HG03460 (cell line): Measurements from ENCODE around the gene CCDC97.
A peak's percentile ranks its signal among the peaks of the same experiment; 100 is the strongest.
"Not testable (repeated sequence)": the region's sequence is repeated elsewhere in the genome, so short reads cannot be mapped to it uniquely, and the experiment has no call there.

Experiments used
- ATAC-seq: cut with Tn5 transposase; IDR thresholded peaks from one replicate; pipeline ENCODE4 v1.9.1; 2021; ENCODE audit not compliant: unreplicated experiment

Gene CCDC97

GRCh38 chr19:41310033-41310831 lies at the start of gene CCDC97:
Gene CCDC97, plus strand, starts transcription at chr19:41310172. Its CDS starts 139 bp downstream, at chr19:41310311.
- ATAC-seq, result peak; percentile 57

- ATAC-seq, result no peak
Measured at GRCh38 chr19:41261474-41262190, 48.3 kb upstream of the CCDC97 start.

- peak; percentile 11 for ATAC-seq
Measured at GRCh38 chr19:41263042-41263849, 46.7 kb upstream of the CCDC97 start.

DNA sequence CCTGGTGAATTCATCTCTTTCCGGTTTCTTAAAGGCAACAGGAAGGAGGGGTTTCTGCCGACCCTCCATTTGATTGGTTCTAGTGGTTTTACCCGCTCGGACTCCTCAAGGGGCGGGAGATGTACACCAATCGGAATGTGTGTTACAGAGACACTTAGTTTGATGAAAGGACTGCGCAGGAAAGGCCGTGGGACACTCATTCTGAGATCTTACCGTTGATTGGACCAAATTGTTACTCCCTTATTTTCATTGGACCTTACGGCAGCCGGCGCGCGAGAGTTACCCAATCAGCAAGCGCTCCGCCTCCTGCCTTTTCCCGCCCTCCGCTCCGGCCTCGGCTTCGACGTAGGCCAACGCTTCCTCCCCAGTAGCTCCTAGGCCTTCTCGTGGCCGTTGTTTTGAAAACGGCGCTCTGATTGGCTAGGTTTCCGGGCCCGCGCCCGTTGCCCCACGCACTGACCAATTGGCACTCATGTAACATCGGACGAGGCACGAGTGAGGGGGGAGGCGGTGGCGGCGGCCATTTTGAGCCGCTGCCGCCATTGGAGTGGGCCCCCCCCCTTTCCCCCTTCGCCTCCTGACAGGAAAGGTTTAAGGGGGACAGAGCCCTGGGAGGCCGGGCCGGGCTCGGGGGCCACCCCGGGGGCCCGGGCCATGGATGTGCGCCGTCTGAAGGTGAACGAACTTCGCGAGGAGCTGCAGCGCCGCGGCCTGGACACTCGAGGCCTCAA lies 46.0 kb upstream of the CCDC97 start, which contains the start of gene HNRNPUL1:
HNRNPUL1 (plus strand) TSS at position 523 of the 731 bp plus-strand sequence; CDS start at position 655, 132 bp downstream.
- peak; percentile 67 for ATAC-seq

- no peak for ATAC-seq
Measured at GRCh38 chr19:41264581-41265394, 45.2 kb upstream of the CCDC97 start.

- no peak for ATAC-seq
Measured at GRCh38 chr19:41265395-41266153, 44.4 kb upstream of the CCDC97 start.

DNA sequence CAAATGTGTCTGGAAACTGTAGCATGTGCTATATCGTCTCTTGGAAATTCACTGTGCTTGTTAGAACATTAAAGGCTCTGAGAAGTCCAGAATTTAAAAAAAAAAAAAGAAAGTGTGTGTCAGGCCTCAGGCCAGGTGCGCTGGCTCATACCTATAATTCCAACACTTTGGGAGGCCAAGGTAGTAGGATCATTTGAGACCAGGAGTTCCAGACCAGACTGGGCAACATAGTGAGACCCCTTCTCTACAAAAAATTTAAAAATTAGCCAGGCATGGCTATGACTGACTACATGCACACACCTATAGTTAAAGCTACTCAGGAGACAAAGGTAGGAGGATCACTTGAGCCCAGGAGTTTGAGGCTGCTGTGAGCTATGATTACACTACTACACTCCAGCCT lies 40.9 kb upstream of the CCDC97 start:
- ATAC-seq, result no peak

- no peak for ATAC-seq
Measured at GRCh38 chr19:41269571-41269970, 40.4 kb upstream of the CCDC97 start.

DNA sequence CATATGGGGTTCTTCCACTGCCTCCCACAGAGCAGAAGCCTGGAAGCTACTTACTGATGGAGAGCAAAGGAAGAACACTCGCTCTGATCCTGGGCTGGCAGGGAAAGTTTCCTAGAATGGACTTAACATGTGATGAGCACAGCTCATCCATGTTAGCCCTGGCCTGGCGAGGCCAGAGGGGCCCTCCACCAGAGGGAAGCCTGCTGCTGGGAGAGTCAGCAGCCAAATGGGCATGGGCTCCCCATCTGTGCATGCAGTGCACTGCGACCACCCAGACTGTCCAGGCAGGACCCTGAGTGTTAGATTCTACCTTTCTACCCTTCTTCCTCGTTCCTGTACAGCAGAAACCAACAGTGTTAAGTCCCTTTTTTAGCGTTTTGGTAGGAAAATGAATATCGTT lies 36.9 kb upstream of the CCDC97 start:
- no peak for ATAC-seq

DNA sequence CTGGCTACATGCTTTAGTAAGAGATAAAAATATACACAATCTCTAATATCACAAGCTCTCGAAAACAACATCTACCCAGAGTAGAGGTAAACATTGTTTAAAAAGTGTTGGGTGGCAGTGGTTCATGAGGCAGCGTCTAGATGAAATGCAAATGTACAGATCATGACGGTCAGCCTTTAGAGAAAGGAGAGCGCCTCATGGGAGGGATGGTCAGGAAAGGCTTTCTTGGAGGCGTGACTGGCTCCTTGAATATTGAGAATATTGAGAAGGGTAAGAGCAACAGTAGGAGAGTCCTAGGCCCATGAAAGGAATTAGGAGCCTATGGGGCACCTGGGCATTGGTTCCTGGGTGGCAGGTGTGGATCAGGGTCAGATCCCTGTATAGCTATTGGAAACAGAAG lies 35.2 kb upstream of the CCDC97 start:
- ATAC-seq, result no peak

DNA sequence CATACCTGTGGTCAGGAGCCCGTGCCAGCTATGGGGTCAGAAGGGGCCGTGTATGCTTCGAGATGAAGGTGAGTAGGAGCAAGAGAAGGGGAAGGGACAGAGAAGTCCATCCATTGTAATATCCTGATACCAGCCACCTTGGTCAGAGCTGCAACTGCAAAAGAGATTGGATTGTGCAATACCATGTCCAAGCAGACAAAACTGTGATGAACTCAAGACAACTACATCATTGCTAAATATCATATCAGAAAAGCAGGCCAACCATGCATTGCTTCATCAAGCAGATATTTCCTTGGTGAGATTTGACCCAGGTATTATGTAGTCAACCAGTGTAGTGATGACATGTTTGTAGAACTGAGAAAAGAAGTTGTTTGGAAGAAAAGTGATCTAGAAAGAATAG lies 33.7 kb upstream of the CCDC97 start:
- no peak for ATAC-seq

- ATAC-seq, result no peak
Measured at GRCh38 chr19:41278478-41278877, 31.5 kb upstream of the CCDC97 start.

DNA sequence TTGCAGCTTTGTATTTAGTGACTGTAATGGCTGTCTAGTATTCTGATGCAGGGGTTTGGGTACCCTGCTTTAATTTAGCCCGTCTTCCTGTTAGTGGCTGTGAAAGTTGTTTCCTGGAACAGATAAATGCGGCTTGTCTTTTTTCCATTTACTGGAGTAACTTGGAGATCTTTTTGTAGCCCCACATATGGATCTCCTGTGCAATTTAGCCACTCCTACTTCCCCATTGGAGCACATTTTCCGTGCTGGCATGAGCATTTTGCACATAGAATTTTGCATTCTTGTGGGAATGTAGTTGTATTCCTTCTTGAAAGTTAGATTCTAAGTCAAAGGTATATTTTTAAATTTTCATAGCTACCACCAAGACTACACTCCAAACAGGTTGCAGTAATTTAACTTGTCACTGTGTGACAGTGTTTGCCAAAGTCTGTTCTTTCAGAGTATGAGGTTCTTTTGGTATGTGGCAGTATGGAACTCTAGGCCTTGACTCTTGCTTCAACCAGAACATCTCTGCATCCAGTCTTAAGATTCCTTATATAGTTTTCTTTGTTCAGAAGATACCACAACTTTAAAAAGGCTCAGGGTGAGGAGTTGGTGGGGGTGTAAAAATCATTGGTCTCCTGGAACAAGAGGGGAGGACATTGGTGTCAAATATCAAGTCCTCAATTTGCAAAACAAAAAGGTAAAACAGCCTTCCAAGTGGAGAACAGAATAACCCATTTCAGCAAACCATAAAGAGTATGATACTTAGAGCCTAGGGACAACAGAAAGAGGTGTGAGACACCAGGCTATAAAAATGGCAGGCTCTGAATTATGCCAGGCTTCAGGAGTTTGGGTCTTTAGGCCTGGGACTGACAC lies 21.1 kb upstream of the CCDC97 start:
- ATAC-seq, result no peak

GRCh38 chr19:41289814-41290213 lies 20.2 kb upstream of the CCDC97 start:
- not testable (repeated sequence) for ATAC-seq

DNA sequence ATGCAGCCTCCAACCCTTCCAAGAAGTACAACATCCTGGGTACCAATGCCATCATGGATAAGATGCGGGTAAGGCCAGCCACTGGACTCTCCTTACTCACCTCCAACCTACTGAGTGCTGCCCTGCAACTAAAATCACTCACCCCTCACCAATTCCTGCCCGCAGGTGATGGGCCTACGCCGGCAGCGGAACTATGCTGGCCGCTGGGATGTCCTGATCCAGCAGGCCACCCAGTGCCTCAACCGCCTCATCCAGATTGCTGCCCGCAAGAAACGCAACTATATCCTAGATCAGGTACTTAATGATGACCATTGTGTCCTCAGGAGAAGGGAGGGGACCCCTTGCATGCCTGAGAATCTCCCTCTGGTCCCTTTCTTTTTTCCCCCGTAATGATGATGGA lies 15.6 kb upstream of the CCDC97 start:
- ATAC-seq, result no peak

- ATAC-seq, result no peak
Measured at GRCh38 chr19:41295499-41295898, 14.5 kb upstream of the CCDC97 start.

DNA sequence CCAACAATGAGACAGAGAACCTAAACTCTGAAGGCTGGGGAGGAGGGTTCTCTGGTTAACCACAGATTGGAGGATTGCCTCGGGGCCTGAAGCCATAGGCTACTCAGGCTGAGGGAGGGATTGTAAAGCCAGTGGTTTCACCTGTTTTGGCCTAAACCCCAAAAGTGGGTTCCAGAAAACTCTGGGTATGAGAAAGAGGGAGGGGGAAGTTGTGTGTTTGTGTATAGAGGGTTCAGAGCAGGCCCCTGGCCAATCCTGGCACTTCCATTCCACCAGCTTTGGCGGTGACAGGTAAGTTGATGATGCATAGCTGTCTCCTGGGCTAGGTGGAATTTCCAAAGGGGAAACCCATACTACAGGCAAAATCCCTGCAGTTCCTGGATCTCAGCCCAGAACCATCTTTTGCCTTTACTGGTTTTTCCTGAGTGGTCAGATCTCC lies 13.5 kb upstream of the CCDC97 start:
- ATAC-seq, result no peak
